Measurements from ENCODE around the gene SPPL3. TPM values are rescaled to one million over a fixed set of nuclear protein-coding genes. Genes with fewer than 3 reads are reported as not detected.
"Not testable (repeated sequence)": the region's sequence is repeated elsewhere in the genome, so short reads cannot be mapped to it uniquely, and the experiment has no call there.

The SPPL3 gene
- total RNA-seq, 1 experiment from 2014 or later, result 9.7 TPM

- no peak for DNase-seq (ENCODE audit: low read depth)
Observed at GRCh38 chr12:120750806-120751205, 153.4 kb downstream of the SPPL3 start.

GRCh38 chr12:120749256-120749655, 154.9 kb downstream of the SPPL3 start:
- no peak for DNase-seq (ENCODE audit: low read depth)

- DNase-seq (ENCODE audit: low read depth), result peak; percentile 15
Observed at GRCh38 chr12:120748242-120748641, 155.9 kb downstream of the SPPL3 start.

- no peak for DNase-seq (ENCODE audit: low read depth)
Observed at GRCh38 chr12:120744922-120745493, 159.2 kb downstream of the SPPL3 start.

- no peak for DNase-seq (ENCODE audit: low read depth)
Observed at GRCh38 chr12:120741476-120742421, 162.4 kb downstream of the SPPL3 start.

- DNase-seq (ENCODE audit: low read depth), result no peak
Observed at GRCh38 chr12:120740871-120741270, 163.3 kb downstream of the SPPL3 start.

- no peak for DNase-seq (ENCODE audit: low read depth)
Observed at GRCh38 chr12:120739821-120740613, 164.1 kb downstream of the SPPL3 start.

- no peak for DNase-seq (ENCODE audit: low read depth)
Observed at GRCh38 chr12:120739031-120739762, 165.0 kb downstream of the SPPL3 start.

- DNase-seq (ENCODE audit: low read depth), result no peak
Observed at GRCh38 chr12:120738252-120739030, 165.7 kb downstream of the SPPL3 start.

- DNase-seq (ENCODE audit: low read depth), result no peak
Observed at GRCh38 chr12:120737557-120738251, 166.5 kb downstream of the SPPL3 start.

- no peak for DNase-seq (ENCODE audit: low read depth)
Observed at GRCh38 chr12:120736404-120737331, 167.5 kb downstream of the SPPL3 start.

- DNase-seq (ENCODE audit: low read depth), result peak; percentile 39
Observed at GRCh38 chr12:120735181-120735580, 169.0 kb downstream of the SPPL3 start.

GRCh38 chr12:120734210-120734609, 169.9 kb downstream of the SPPL3 start:
- DNase-seq (ENCODE audit: low read depth), result no peak

GRCh38 chr12:120733574-120733973, 170.6 kb downstream of the SPPL3 start:
- DNase-seq (ENCODE audit: low read depth), result no peak

- DNase-seq (ENCODE audit: low read depth), result not testable (repeated sequence)
Observed at GRCh38 chr12:120732198-120732597, 172.0 kb downstream of the SPPL3 start.

GRCh38 chr12:120726961-120727360, 177.2 kb downstream of the SPPL3 start:
- DNase-seq (ENCODE audit: low read depth), result no peak

GRCh38 chr12:120726510-120726793, 177.7 kb downstream of the SPPL3 start:
- no peak for DNase-seq (ENCODE audit: low read depth)

GRCh38 chr12:120725659-120726509, 178.3 kb downstream of the SPPL3 start, which contains the start of gene ACADS:
Gene ACADS, plus strand, starts transcription at chr12:120725826. Its CDS starts 60 bp downstream, at chr12:120725886.
- DNase-seq (ENCODE audit: low read depth), result peak; percentile 80

All from M059J (cell line).